Measurements from ENCODE around the gene SKI. TPM values are rescaled to one million over a fixed set of nuclear protein-coding genes. Genes with fewer than 3 reads are reported as not detected.

SKI gene
- total and polyA plus RNA-seq, 9 of the 15 experiments (the other 6 are each of a cell fraction or from before 2014, with no cell fraction given) = 0.10 to 60.5 (median 4.6) TPM

GRCh38 chr1:2271841-2272655 lies 43.9 kb downstream of the SKI start (continued):
- TF ChIP-seq MYC (IDR thresholded peaks at IDR 0.05; ENCODE audit: low read depth, low read length) = 0 out of 2 replicates have a peak, but pooled peaks have one; percentile 37
- no peak for TF ChIP-seq MYC (CRISPR knock-in tag; IDR thresholded peaks at IDR 0.05; ENCODE audit: borderline replicate concordance, low read depth)

GRCh38 chr1:2272686-2273400 lies 44.7 kb downstream of the SKI start:
- BruUV-seq (replicated peaks) = no TSS peak
- no peaks in the 10 kb centered on the region for H3K27me3 ChIP-seq (ENCODE audit: control insufficient read depth in 2 of 2, insufficient read depth in 2 of 2, low read length in 2 of 2)
- peaks cover 53% of the 10 kb centered on the region for H4K20me1 ChIP-seq (replicated peaks; ENCODE audit: control insufficient read depth, insufficient read depth, low read length)
- no peak overlapping the region for H3K27ac ChIP-seq (ENCODE audit: extremely low read depth, low read depth, low read length)
- DNase-seq (ENCODE audit: extremely low read depth in 1 of 4, low spot score in 3 of 4) (peak in 2 of 4 experiments; percentile 65 to 67), FAIRE-seq (no peak), ATAC-seq (peak; percentile 13; the same call in 1 of the 3 replicates)
- intact Hi-C loops (cut with micrococcal nuclease) = no loop called here
- 0 out of 2 replicates have a peak, but pooled peaks have one; percentile 3 for TF ChIP-seq ZBTB7A (IDR thresholded peaks at IDR 0.05; ENCODE audit: borderline replicate concordance, control insufficient read depth, low read depth, low read length)
- TF ChIP-seq POLR2G (IDR thresholded peaks at IDR 0.05; ENCODE audit: low read depth, low read length) = peak; percentile 29; the same call in 1 of the 2 replicates
- no peak for TF ChIP-seq XRCC5 (IDR thresholded peaks at IDR 0.05; ENCODE audit: low read depth, low read length)
- H3K9me3 ChIP-seq (replicated peaks; ENCODE audit: control insufficient read depth, insufficient read depth, low read depth, low read length) = no peaks in the 10 kb centered on the region
- H3K36me3 ChIP-seq (ENCODE audit: control insufficient read depth, insufficient read depth, low read length) = peaks cover 13% of the 10 kb centered on the region; the same call in 2 of the 3 replicates
- H3K79me2 ChIP-seq (ENCODE audit: control insufficient read depth, insufficient read depth, low read length) = peaks cover 97% of the 10 kb centered on the region
- peaks cover 17% of the 10 kb centered on the region for H3K9me1 ChIP-seq (ENCODE audit: control insufficient read depth, insufficient read depth, low read length)
- in situ Hi-C loops (cut with MboI) = no loop called here
- H2AFZ ChIP-seq (ENCODE audit: low read depth, low read length) = no peak overlapping the region
- H3K4me2 ChIP-seq (ENCODE audit: insufficient read depth, low read length) = no peak overlapping the region
- peak overlapping the region in 1 of 2 experiments; percentile 36; a peak in 1 of 4 replicates for H3K9ac ChIP-seq (ENCODE audit: insufficient read depth in 1 of 2, low read depth in 2 of 2, low read length in 2 of 2)
- CTCF ChIA-PET (ENCODE audit: low intra/inter-chr PET ratio) = no interaction called here
- 69% methylated on average over 24 of the region's 28 CpGs for WGBS (ENCODE audit: insufficient coverage, low coverage, missing lambda C conversion rate)
- POLR2A ChIA-PET = interaction anchor here (0.7 kb wide), 1 partner anchor 12 kb away, joined by 3 read pairs; no protein-coding TSS in a partner anchor
- no peak overlapping the region for H3K4me3 ChIP-seq
- H3K4me1 ChIP-seq (replicated peaks in 1 of 2; ENCODE audit: control insufficient read depth in 2 of 2, insufficient read depth in 2 of 2, low read length in 2 of 2) = peaks cover 27 to 85% of the 10 kb centered on the region in 2 experiments

Data from K562 (cell line).